Esophagus squamous epithelium (tissue), 5 donors: ENCODE measurements around the gene APOL6. TPM values are rescaled to one million over a fixed set of nuclear protein-coding genes. Genes with fewer than 3 reads are reported as not detected.

Experiments used
- DNase-seq: peaks from one replicate; lab custom pipeline; 2025; lab: John Stamatoyannopoulos, UW
- H3K27ac ChIP-seq, 4 donors: fragments of 200-600 bp; sonication (generic); one replicate each; pipeline ENCODE4 v1.5.1; 2016 to 2019; ENCODE audit warnings: mild to moderate bottlenecking in 1 of 4
- H3K27me3 ChIP-seq, 4 donors: fragments of 200-600 bp; sonication (generic); 1 replicate in 3 of 4; 2 replicates in 1 of 4; pipeline versions ENCODE4 v1.5.1 to v1.6.0; 2017 to 2021; ENCODE audit warnings: antibody characterized with exemption in 1 of 4
- H3K36me3 ChIP-seq, 3 donors: fragments of 200-600 bp; sonication (generic); one replicate each; pipeline ENCODE4 v1.5.1; 2016 to 2019
- H3K4me1 ChIP-seq, 3 donors: fragments of 200-600 bp; sonication (generic); one replicate each; pipeline ENCODE4 v1.5.1; 2017 to 2019
- H3K4me3 ChIP-seq, 4 donors: fragments of 200-600 bp; sonication (generic); 1 replicate in 3 of 4; 2 replicates in 1 of 4; pipeline ENCODE4 v1.5.1; 2016 to 2019; ENCODE audit warnings: mild to moderate bottlenecking in 2 of 4, moderate library complexity in 1 of 4
- H3K9me3 ChIP-seq, 3 donors: fragments of 200-600 bp; sonication (generic); one replicate each; pipeline ENCODE4 v1.5.1; 2016 to 2019
- CTCF ChIP-seq, 6 experiments: fragments of 450-650 bp in 4 of 6; fragments of 200-600 bp in 2 of 6; sonication (generic) in 2 of 6; IDR thresholded peaks; one replicate each; pipeline ENCODE4 v1.5.1; 2016 to 2019; ENCODE audit warnings: antibody characterized with exemption in 6 of 6, mild to moderate bottlenecking in 4 of 6, moderate library complexity in 4 of 6
- POLR2A ChIP-seq, 4 donors: fragments of 450-650 bp; IDR thresholded peaks; one replicate each; pipeline ENCODE4 v1.6.1; 2017; ENCODE audit warnings: antibody characterized with exemption in 4 of 4, mild to moderate bottlenecking in 4 of 4, moderate library complexity in 3 of 4
- WGBS, 2 donors: methylation state at CpG; one replicate each; pipeline ENCODE4 v1.1.5; 2018; 5-methylcytosine and 5-hydroxymethylcytosine counted together
- intact Hi-C: fragments of 100-400 bp; cut with DNase I; formaldehyde crosslinking; loops from one replicate; pipeline ENCODE4 v1.15.0; 2022
- total RNA-seq, 4 donors: library from RNA; depleted of rRNA; stranded (reverse); fragments of >200 nt; gene quantifications; one replicate each; pipeline ENCODE4 v1.1.0, GENCODE V29; 2016
- donor health status: DM: yes; HTN: yes; CAD: no.

APOL6 gene
- total RNA-seq, 4 donors from 2014 or later = 7.8 to 22.3 (median 9.5) TPM

DNA sequence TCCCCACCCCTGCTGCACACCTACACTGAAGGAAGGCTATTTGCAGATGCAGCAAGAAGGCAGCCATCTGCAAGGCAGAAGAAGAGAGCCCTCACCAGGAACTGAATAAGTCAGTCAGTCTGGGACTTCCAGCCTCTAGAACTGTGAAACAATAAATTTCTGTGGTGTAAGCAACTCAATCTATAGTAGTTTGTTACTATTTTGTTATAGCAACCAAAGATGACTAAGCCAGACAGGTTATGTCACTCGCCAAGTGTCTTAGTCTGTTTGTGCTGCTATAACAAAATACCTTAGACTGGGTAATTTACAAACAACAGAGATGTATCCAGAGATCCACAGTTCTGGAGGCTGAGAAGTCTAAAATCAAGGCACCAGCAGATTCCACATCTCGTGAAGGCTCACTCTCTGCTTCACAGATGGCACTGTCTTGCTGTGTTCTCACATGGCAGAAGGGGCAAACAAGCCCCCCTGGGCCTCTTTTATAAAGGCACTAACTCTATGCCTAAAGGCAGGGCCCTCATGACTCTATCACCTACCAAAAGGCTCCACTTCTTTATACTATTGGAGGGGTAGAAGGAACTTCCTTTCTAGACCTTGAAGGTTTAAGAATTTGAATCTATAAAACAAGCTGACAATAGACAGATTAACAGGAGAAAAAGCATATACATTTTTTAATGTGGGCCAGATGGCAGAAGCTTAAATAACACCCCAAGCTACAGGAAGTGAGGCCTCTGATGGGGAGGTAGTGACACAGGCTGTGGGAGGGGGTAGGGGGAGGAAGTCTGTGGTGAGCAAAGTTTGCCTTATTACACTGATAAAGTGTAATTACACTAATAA is 12.3 kb downstream of the APOL6 start:
- WGBS, 2 donors = 38 to 45% methylated on average over 1 to 2 of the region's 2 CpGs

GRCh38 chr22:35661464-35661863 is 13.2 kb downstream of the APOL6 start:
- Histone ChIP-seq H3K4me1 (peaks cover 0 to 28% (median 3%) of the 10 kb centered on the region in 3 donors), H3K36me3 (peaks cover 19 to 55% (median 19%) of the 10 kb centered on the region in 3 donors), H3K27me3 (no peaks in the 10 kb centered on the region), H3K9me3 (peaks cover 0 to 7% (median 4%) of the 10 kb centered on the region in 3 donors), H3K4me3 (no peak overlapping the region), H3K27ac (peak overlapping the region in 2 of 4 donors; percentile 31 to 71)
- no peak for DNase-seq
- intact Hi-C loops = no loop called here
- no peak for TF ChIP-seq POLR2A (IDR thresholded peaks at IDR 0.05)
- no peak for TF ChIP-seq CTCF (IDR thresholded peaks at IDR 0.05)
- 73 to 76% methylated on average over 2 of the region's 2 CpGs for WGBS, 2 donors

More for the DNA sequence above, 12.3 kb downstream of the APOL6 start:
- Histone ChIP-seq H3K27me3 (no peaks in the 10 kb centered on the region), H3K4me3 (no peak overlapping the region), H3K27ac (peak overlapping the region; percentile 26 to 75 (median 52)), H3K36me3 (peaks cover 19 to 59% (median 19%) of the 10 kb centered on the region in 3 donors), H3K9me3 (no peaks in the 10 kb centered on the region), H3K4me1 (peaks cover 0 to 28% (median 3%) of the 10 kb centered on the region in 3 donors)
- no peak for TF ChIP-seq POLR2A (IDR thresholded peaks at IDR 0.05)
- no peak for TF ChIP-seq CTCF (IDR thresholded peaks at IDR 0.05)
- DNase-seq = no peak
- intact Hi-C loops = no loop called here

DNA sequence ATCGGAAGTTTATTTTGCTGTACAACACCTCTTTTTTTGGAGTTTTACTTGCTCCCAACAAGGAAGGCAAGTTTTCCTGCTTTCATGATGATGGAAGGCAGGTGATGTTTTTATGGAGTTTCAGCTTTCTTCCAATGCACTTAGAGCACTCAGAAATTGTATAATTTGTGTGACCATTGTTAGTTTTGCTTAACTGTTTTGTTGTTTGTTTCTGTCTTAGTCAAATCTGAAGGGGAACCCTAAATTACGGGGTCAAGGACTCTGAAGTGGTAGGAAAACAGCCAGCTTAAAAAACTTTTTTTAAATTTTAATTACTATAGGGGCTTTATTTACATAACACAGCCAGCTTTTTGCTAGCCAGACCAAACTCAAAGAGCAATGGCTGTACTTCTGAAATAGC is 14.7 kb downstream of the APOL6 start:
- no peak for TF ChIP-seq POLR2A (IDR thresholded peaks at IDR 0.05)
- TF ChIP-seq CTCF (IDR thresholded peaks at IDR 0.05) = no peak
- Histone ChIP-seq H3K36me3 (peaks cover 8 to 52% (median 19%) of the 10 kb centered on the region in 3 donors), H3K9me3 (peaks cover 0 to 9% (median 6%) of the 10 kb centered on the region in 3 donors), H3K27ac (peak overlapping the region in 3 of 4 donors; percentile 69 to 71 (median 70)), H3K4me3 (no peak overlapping the region), H3K27me3 (no peaks in the 10 kb centered on the region), H3K4me1 (peaks cover 0 to 28% (median 3%) of the 10 kb centered on the region in 3 donors)
- WGBS, 2 donors = 81 to 92% methylated on average over 2 of the region's 2 CpGs
- DNase-seq = no peak
- intact Hi-C loops = no loop called here

- Histone ChIP-seq H3K4me3 (no peak overlapping the region), H3K36me3 (peaks cover 6 to 47% (median 19%) of the 10 kb centered on the region in 3 donors), H3K27me3 (no peaks in the 10 kb centered on the region), H3K27ac (peak overlapping the region in 3 of 4 donors; percentile 8 to 71 (median 69)), H3K9me3 (peaks cover 0 to 9% (median 6%) of the 10 kb centered on the region in 3 donors), H3K4me1 (peaks cover 0 to 28% (median 3%) of the 10 kb centered on the region in 3 donors)
- intact Hi-C loops = no loop called here
- no peak for DNase-seq
- no peak for TF ChIP-seq POLR2A (IDR thresholded peaks at IDR 0.05)
- no peak for TF ChIP-seq CTCF (IDR thresholded peaks at IDR 0.05)
- 72 to 77% methylated on average over 3 of the region's 3 CpGs for WGBS, 2 donors
Measured at GRCh38 chr22:35663371-35663770, 15.1 kb downstream of the APOL6 start.
